H1 (cell line): Measurements from ENCODE around the gene CEACAM5. TPM values are rescaled to one million over a fixed set of nuclear protein-coding genes. Genes with fewer than 3 reads are reported as not detected.

ENCODE experiments used
- CTCF ChIA-PET: fragments of 300-600 bp; sonication (Branson Sonifier 250); formaldehyde crosslinking; loops from one replicate; lab custom pipeline; 2021; ENCODE audit not compliant: partially characterized antibody; lab: Charles Lee
- POLR2A ChIA-PET: fragments of 300-600 bp; sonication (Branson Sonifier 250); formaldehyde crosslinking; loops from one replicate; lab custom pipeline; 2021; ENCODE audit warnings: inconsistent platforms; ENCODE audit not compliant: partially characterized antibody; lab: Charles Lee
- DNase-seq, 2 experiments: peaks; one replicate each; pipeline versions ENCODE4 v3.0.0 to v3.0.0-alpha.2; 2010 to 2022; ENCODE audit warnings: low spot score in 2 of 2, low read depth in 1 of 2, mixed read lengths in 1 of 2
- FAIRE-seq: peaks from 2 replicates; lab custom pipeline; 2011; peaks lifted over from hg19 to GRCh38; lab: Jason Lieb, UNC
- H2AFZ ChIP-seq: 2 replicates; pipeline ENCODE4 v1.8.1; 2012; ENCODE audit warnings: low read length, inconsistent platforms
- H2AK5ac ChIP-seq: 2 replicates; pipeline ENCODE4 v1.6.1; 2013; ENCODE audit warnings: low read depth, low read length
- H2BK120ac ChIP-seq: replicated peaks from 2 replicates; pipeline ENCODE3; 2013; ENCODE audit warnings: low read depth, low read length, inconsistent platforms
- H2BK12ac ChIP-seq: 2 replicates; pipeline ENCODE4 v1.6.1; 2013; ENCODE audit warnings: low read depth, low read length
- H2BK15ac ChIP-seq: 2 replicates; pipeline ENCODE4 v1.6.1; 2013; ENCODE audit warnings: low read length
- H2BK20ac ChIP-seq: 2 replicates; pipeline ENCODE4 v1.6.1; 2013; ENCODE audit warnings: low read length
- H2BK5ac ChIP-seq: 2 replicates; pipeline ENCODE4 v1.6.1; 2013; ENCODE audit warnings: low read depth, low read length
- H3K14ac ChIP-seq: 2 replicates; pipeline ENCODE4 v1.6.1; 2013; ENCODE audit warnings: inconsistent platforms; ENCODE audit not compliant: insufficient read length
- H3K18ac ChIP-seq: 2 replicates; pipeline ENCODE4 v1.6.1; 2013; ENCODE audit warnings: low read length; ENCODE audit errors: extremely low read depth
- H3K23ac ChIP-seq: 2 replicates; pipeline ENCODE4 v1.6.1; 2013; ENCODE audit warnings: inconsistent platforms; ENCODE audit not compliant: insufficient read length
- H3K23me2 ChIP-seq: 2 replicates; pipeline ENCODE4 v1.6.1; 2013; ENCODE audit warnings: low read depth, low read length
- H3K27ac ChIP-seq: 2 replicates; pipeline ENCODE4 v1.6.1; 2011; ENCODE audit warnings: low read depth, low read length, inconsistent platforms
- H3K27me3 ChIP-seq, 4 experiments: replicated peaks in 1 of 4; 1 replicate in 1 of 4; 2 replicates in 3 of 4; pipeline versions ENCODE4 v1.6.1 to v1.8.1; 2011 to 2013; ENCODE audit warnings: low read length in 3 of 4, mild to moderate bottlenecking in 3 of 4, inconsistent platforms in 2 of 4, mixed read lengths in 2 of 4, moderate library complexity in 1 of 4; ENCODE audit not compliant: control insufficient read depth in 3 of 4, insufficient read depth in 3 of 4; ENCODE audit errors: extremely low read depth in 1 of 4
- H3K36me3 ChIP-seq, 4 experiments: 2 replicates each; pipeline versions ENCODE4 v1.6.1 to v1.8.1; 2011 to 2013; ENCODE audit warnings: mild to moderate bottlenecking in 4 of 4, low read length in 3 of 4, moderate library complexity in 2 of 4, control low read depth in 1 of 4, inconsistent platforms in 1 of 4; ENCODE audit not compliant: insufficient read depth in 4 of 4, control insufficient read depth in 2 of 4
- H3K4ac ChIP-seq: replicated peaks from 2 replicates; pipeline ENCODE3; 2013; ENCODE audit warnings: low read length, low read depth, mixed read lengths, inconsistent platforms; ENCODE audit not compliant: insufficient read length
- H3K4me1 ChIP-seq, 4 experiments: replicated peaks in 1 of 4; 1 replicate in 1 of 4; 2 replicates in 3 of 4; pipeline versions ENCODE4 v1.6.1 to v1.8.1; 2011 to 2013; ENCODE audit warnings: low read length in 3 of 4, inconsistent platforms in 2 of 4, mixed read lengths in 1 of 4; ENCODE audit not compliant: insufficient read depth in 4 of 4, control insufficient read depth in 3 of 4
- H3K4me2 ChIP-seq, 2 experiments: 2 replicates each; pipeline versions ENCODE4 v1.6.1 to v1.8.1; 2011 to 2013; ENCODE audit warnings: low read depth in 2 of 2, low read length in 2 of 2, control low read depth in 1 of 2, inconsistent platforms in 1 of 2, mild to moderate bottlenecking in 1 of 2; ENCODE audit not compliant: insufficient read depth in 1 of 2
- H3K4me3 ChIP-seq, 4 experiments: fragments of 200-600, 300-600 bp in 1 of 4; sonication (generic), shearing (Covaris generic), sonication (Bioruptor Twin) in 1 of 4; 2 replicates each; pipeline versions ENCODE4 v1.5.1 to v1.8.1; 2011 to 2016; ENCODE audit warnings: low read length in 4 of 4, low read depth in 3 of 4, control low read depth in 2 of 4, inconsistent platforms in 2 of 4, mild to moderate bottlenecking in 2 of 4, mixed read lengths in 1 of 4, moderate library complexity in 1 of 4; ENCODE audit not compliant: insufficient read depth in 2 of 4; ENCODE audit errors: extremely low read depth in 1 of 4
- H3K56ac ChIP-seq: replicated peaks from 2 replicates; pipeline ENCODE3; 2013; ENCODE audit warnings: low read depth, mild to moderate bottlenecking, mixed read lengths, low read length, inconsistent platforms; ENCODE audit not compliant: insufficient read length
- H3K79me1 ChIP-seq: 2 replicates; pipeline ENCODE4 v1.6.1; 2013; ENCODE audit warnings: low read depth, low read length, control low read depth
- H3K79me2 ChIP-seq, 2 experiments: 2 replicates each; pipeline versions ENCODE4 v1.6.1 to v1.8.1; 2012 to 2013; ENCODE audit warnings: low read length in 2 of 2, mild to moderate bottlenecking in 2 of 2, inconsistent platforms in 1 of 2; ENCODE audit not compliant: insufficient read depth in 2 of 2, control insufficient read depth in 1 of 2
- H3K9ac ChIP-seq, 4 experiments: replicated peaks in 1 of 4; 1 replicate in 1 of 4; 2 replicates in 3 of 4; pipeline versions ENCODE4 v1.6.1 to v1.8.1; 2011 to 2013; ENCODE audit warnings: low read depth in 3 of 4, low read length in 3 of 4, control low read depth in 2 of 4, mild to moderate bottlenecking in 2 of 4, moderate library complexity in 2 of 4, inconsistent platforms in 1 of 4; ENCODE audit errors: extremely low read depth in 1 of 4
- H3K9me3 ChIP-seq, 2 experiments: 2 replicates each; pipeline versions ENCODE4 v1.6.1 to v1.8.1; 2012 to 2013; ENCODE audit warnings: mild to moderate bottlenecking in 2 of 2, moderate library complexity in 2 of 2, control low read depth in 1 of 2, inconsistent platforms in 1 of 2, low read depth in 1 of 2, low read length in 1 of 2, mixed read lengths in 1 of 2; ENCODE audit not compliant: insufficient read depth in 2 of 2
- H4K20me1 ChIP-seq, 2 experiments: replicated peaks in 1 of 2; 2 replicates each; pipeline versions ENCODE3 to v1.8.1; 2011 to 2013; ENCODE audit warnings: inconsistent platforms in 2 of 2, low read length in 2 of 2, mild to moderate bottlenecking in 1 of 2; ENCODE audit not compliant: insufficient read depth in 2 of 2, control insufficient read depth in 1 of 2
- H4K5ac ChIP-seq: 2 replicates; pipeline ENCODE4 v1.6.1; 2013; ENCODE audit warnings: low read length, low read depth, mixed read lengths, inconsistent platforms; ENCODE audit not compliant: insufficient read length
- H4K8ac ChIP-seq: 2 replicates; pipeline ENCODE4 v1.8.0; 2013; ENCODE audit warnings: mild to moderate bottlenecking, moderate library complexity, low read length, inconsistent platforms; ENCODE audit not compliant: insufficient read depth; ENCODE audit errors: extremely low read depth
- H4K91ac ChIP-seq: replicated peaks from 2 replicates; pipeline ENCODE3; 2013; ENCODE audit warnings: low read length, mixed read lengths, inconsistent platforms; ENCODE audit not compliant: insufficient read length
- ATF2 ChIP-seq: IDR thresholded peaks from 2 replicates; pipeline ENCODE4 v1.6.1; 2012; ENCODE audit warnings: low read length, inconsistent platforms
- BACH1 ChIP-seq: IDR thresholded peaks from 2 replicates; pipeline ENCODE4 v1.6.1; 2012; ENCODE audit warnings: low read length, improper control_type of control experiment
- BCL11A ChIP-seq, 2 experiments: IDR thresholded peaks; one replicate each; pipeline ENCODE4 v1.6.1; 2011; ENCODE audit warnings: low read depth in 2 of 2, low read length in 2 of 2, mild to moderate bottlenecking in 2 of 2
- CEBPB ChIP-seq: IDR thresholded peaks from 2 replicates; pipeline ENCODE4 v1.6.1; 2012; ENCODE audit warnings: low read depth, low read length
- KDM1A ChIP-seq: fragments of 200-600, 300-600 bp; sonication (generic); IDR thresholded peaks from 2 replicates; pipeline ENCODE4 v1.7.1; 2016; ENCODE audit warnings: mild to moderate bottlenecking, low read length, borderline replicate concordance
- MAX ChIP-seq: IDR thresholded peaks from 2 replicates; pipeline ENCODE4 v1.6.1; 2012; ENCODE audit warnings: inconsistent platforms
- POU5F1 ChIP-seq: IDR thresholded peaks from 2 replicates; pipeline ENCODE4 v1.6.1; 2011; ENCODE audit warnings: low read depth, mild to moderate bottlenecking, low read length, moderate library complexity
- SIRT6 ChIP-seq: IDR thresholded peaks from one replicate; pipeline ENCODE4 v1.7.1; 2012; ENCODE audit warnings: low read length, inconsistent platforms
- YY1 ChIP-seq: IDR thresholded peaks from 2 replicates; pipeline ENCODE4 v1.6.1; 2011; ENCODE audit warnings: low read depth, mild to moderate bottlenecking, low read length
- ZNF274 ChIP-seq: IDR thresholded peaks from 2 replicates; pipeline ENCODE4 v1.7.0; 2012; ENCODE audit warnings: low read length, borderline replicate concordance; ENCODE audit errors: extremely low read depth
- WGBS, 2 experiments: shearing (Covaris generic) in 1 of 2; methylation state at CpG; one replicate each; pipeline versions ENCODE4 v1.1.6 to v1.1.7; 2013 to 2015; ENCODE audit warnings: low lambda C conversion rate in 2 of 2, mixed read lengths in 2 of 2, inconsistent platforms in 1 of 2, low coverage in 1 of 2, missing lambda C conversion rate in 1 of 2; ENCODE audit not compliant: insufficient replicate concordance in 2 of 2, insufficient coverage in 1 of 2, insufficient read length in 1 of 2; ENCODE audit errors: extremely low coverage in 1 of 2, missing lambda C conversion rate in 1 of 2; 5-methylcytosine and 5-hydroxymethylcytosine counted together
- polyA plus RNA-seq, 7 experiments: library from polyadenylated mRNA; depleted of rRNA in 3 of 7; stranded (reverse) in 5 of 7; unstranded in 2 of 7; fragments of >200 nt in 5 of 7; fragments of 200-250 nt in 2 of 7; gene quantifications; 1 replicate in 5 of 7; 2 replicates in 1 of 7; 4 replicates in 1 of 7; pipeline versions ENCODE4 v1.2.1 to v1.2.3, GENCODE V29; 2011 to 2013; ENCODE audit warnings: missing spikeins in 2 of 7, mixed read lengths in 2 of 7
- total RNA-seq: library from RNA; stranded (reverse); fragmentation: NEBNext Ultra II Directional; extraction: Animal tissue kit (Norgen Biotek cat#: 25700); gene quantifications from 2 replicates; pipeline ENCODE4 v1.2.1, GENCODE V29; 2021

Gene CEACAM5
- total and polyA plus RNA-seq, 2 of the 8 experiments (the other 6 are each of a cell fraction or from before 2014, with no cell fraction given), result not detected

- Histone ChIP-seq H3K23ac (no peak overlapping the region), H4K20me1 (no peaks in the 10 kb centered on the region), H3K27me3 (no peaks in the 10 kb centered on the region), H3K79me1 (no peaks in the 10 kb centered on the region), H2AFZ (no peak overlapping the region), H3K4me1 (no peaks in the 10 kb centered on the region), H3K4me2 (no peak overlapping the region), H3K79me2 (no peaks in the 10 kb centered on the region), H4K91ac (no peak overlapping the region), H3K36me3 (no peaks in the 10 kb centered on the region; a peak in 1 of 8 replicates), H2BK15ac (no peak overlapping the region), H3K56ac (no peak overlapping the region), H3K18ac (no peak overlapping the region), H2BK20ac (no peak overlapping the region), H3K14ac (no peak overlapping the region), H2AK5ac (no peak overlapping the region), H2BK5ac (no peak overlapping the region), H2BK12ac (no peak overlapping the region), H4K5ac (no peak overlapping the region), H3K9me3 (peaks cover 56 to 78% of the 10 kb centered on the region in 2 experiments), H2BK120ac (no peak overlapping the region), H3K4ac (no peak overlapping the region), H3K23me2 (no peaks in the 10 kb centered on the region), H3K9ac (no peak overlapping the region), H3K4me3 (no peak overlapping the region), H4K8ac (no peak overlapping the region), H3K27ac (no peak overlapping the region)
- FAIRE-seq (no peak), DNase-seq (no peak)
- POLR2A ChIA-PET, result no interaction called here
- CTCF ChIA-PET, result no interaction called here
- WGBS, 2 experiments, result 51% methylated on average over 2 of the region's 2 CpGs; no CpG with 5 or more reads in 1 of the 2 experiments
- TF ChIP-seq YY1, result no peak
- no peak for TF ChIP-seq ZNF274
- no peak for TF ChIP-seq KDM1A
- no peak for TF ChIP-seq MAX
- TF ChIP-seq POU5F1, result no peak
- no peak for TF ChIP-seq BACH1
- TF ChIP-seq SIRT6, result no peak
- TF ChIP-seq CEBPB, result no peak
- TF ChIP-seq ATF2, result no peak
- TF ChIP-seq BCL11A (IDR thresholded peaks at IDR 0.05; ENCODE audit: low read depth in 2 of 2, low read length in 2 of 2), result no peak
Measured at GRCh38 chr19:41741244-41741554, 32.8 kb downstream of the CEACAM5 start.
